Measurements from ENCODE around the gene KCTD15. TPM values are rescaled to one million over a fixed set of nuclear protein-coding genes. Genes with fewer than 3 reads are reported as not detected.

The KCTD15 gene
- total and polyA plus RNA-seq, 5 donors, result 10.3 to 14.6 (median 10.9) TPM

GRCh38 chr19:33863436-33863835, 66.8 kb downstream of the KCTD15 start:
- Histone ChIP-seq H3K9me3 (ENCODE audit: control insufficient read depth, low read length) (no peaks in the 10 kb centered on the region), H3K4me3 (ENCODE audit: low read length) (no peak overlapping the region), H3K27ac (ENCODE audit: low read length) (no peak overlapping the region), H3K27me3 (ENCODE audit: control insufficient read depth, insufficient read depth) (no peaks in the 10 kb centered on the region), H3K4me1 (ENCODE audit: control insufficient read depth, insufficient read depth, low read length) (no peaks in the 10 kb centered on the region)
- DNase-seq (no peak), ATAC-seq (peak in 1 of 2 donors; percentile 17)
- 95% methylated on average over 5 of the region's 5 CpGs for WGBS
- intact Hi-C loops (cut with DNase I), result no loop called here

GRCh38 chr19:33864311-33864850, 67.7 kb downstream of the KCTD15 start:
- no peak overlapping the region for H3K27ac ChIP-seq (ENCODE audit: low read length)
- 63% methylated on average over 3 of the region's 3 CpGs for WGBS
- H3K4me1 ChIP-seq (ENCODE audit: control insufficient read depth, insufficient read depth, low read length), result no peaks in the 10 kb centered on the region
- ATAC-seq, result no peak
- no peaks in the 10 kb centered on the region for H3K27me3 ChIP-seq (ENCODE audit: control insufficient read depth, insufficient read depth)
- H3K4me3 ChIP-seq (ENCODE audit: low read length), result no peak overlapping the region
- intact Hi-C loops (cut with DNase I), result no loop called here
- no peaks in the 10 kb centered on the region for H3K9me3 ChIP-seq (ENCODE audit: control insufficient read depth, low read length)
- no peak for DNase-seq

GRCh38 chr19:33865306-33865705, 68.6 kb downstream of the KCTD15 start:
- Histone ChIP-seq H3K9me3 (ENCODE audit: control insufficient read depth, low read length) (no peaks in the 10 kb centered on the region), H3K27me3 (ENCODE audit: control insufficient read depth, insufficient read depth) (no peaks in the 10 kb centered on the region), H3K4me3 (ENCODE audit: low read length) (no peak overlapping the region), H3K27ac (ENCODE audit: low read length) (no peak overlapping the region), H3K4me1 (ENCODE audit: control insufficient read depth, insufficient read depth, low read length) (no peaks in the 10 kb centered on the region)
- intact Hi-C loops (cut with DNase I), result no loop called here
- 85% methylated on average over 10 of the region's 10 CpGs for WGBS
- no peak for ATAC-seq
- DNase-seq, result no peak

Other genes starting within 250 kb of the KCTD15 start
- gene CHST8, start 174.9 kb upstream of the KCTD15 start, total RNA-seq, result under 1 TPM in 3 of 4 donors, not detected in 1; 0.15 to 0.37 (median 0.36) TPM
- 0.63 TPM for gene CHST8, start 174.9 kb upstream of the KCTD15 start, polyA plus RNA-seq